Measurements from ENCODE around the gene ANAPC15. TPM values are rescaled to one million over a fixed set of nuclear protein-coding genes. Genes with fewer than 3 reads are reported as not detected.
A peak's percentile ranks its signal among the peaks of the same experiment; 100 is the strongest.

The ANAPC15 gene
- total RNA-seq, 1 experiment from 2014 or later: 65.6 TPM

- H3K36me3 ChIP-seq (ENCODE audit: control insufficient read depth in 1 of 2, insufficient read depth in 2 of 2, low read length in 2 of 2): no peaks in the 10 kb centered on the region
- no peaks in the 10 kb centered on the region for H3K9me2 ChIP-seq (ENCODE audit: insufficient read depth)
- TF ChIP-seq ZNF274 (IDR thresholded peaks at IDR 0.05; ENCODE audit: low read depth, low read length) (no peak), ATF3 (IDR thresholded peaks at IDR 0.05) (no peak), EGR1 (IDR thresholded peaks at IDR 0.05; ENCODE audit: low read depth) (no peak), EZH2phosphoT487 (IDR thresholded peaks at IDR 0.05; ENCODE audit: borderline replicate concordance) (no peak), POLR2AphosphoS5 (IDR thresholded peaks at IDR 0.05; ENCODE audit: low read depth, low read length) (no peak), TCF7L2 (IDR thresholded peaks at IDR 0.05; ENCODE audit: borderline replicate concordance, extremely low read depth, insufficient read depth, insufficient read length) (no peak), ELF1 (IDR thresholded peaks at IDR 0.05; ENCODE audit: borderline replicate concordance, low read depth) (no peak), REST (IDR thresholded peaks at IDR 0.05; ENCODE audit: low read depth) (no peak), JUND (IDR thresholded peaks at IDR 0.05) (no peak), POLR2A (IDR thresholded peaks at IDR 0.05; ENCODE audit: borderline replicate concordance, extremely low read depth, insufficient read depth, insufficient read length) (no peak), SIN3A (IDR thresholded peaks at IDR 0.05; ENCODE audit: low read depth) (no peak), RAD21 (IDR thresholded peaks at IDR 0.05; ENCODE audit: low read depth) (no peak), FOSL1 (IDR thresholded peaks at IDR 0.05; ENCODE audit: low read depth) (no peak)
- no peaks in the 10 kb centered on the region for H3K27me3 ChIP-seq (ENCODE audit: insufficient read depth, low read length)
- no peaks in the 10 kb centered on the region for H3K9me3 ChIP-seq (ENCODE audit: control insufficient read depth in 1 of 2, insufficient read depth in 1 of 2, low read depth in 1 of 2, low read length in 2 of 2)
- no peaks in the 10 kb centered on the region for H4K20me1 ChIP-seq (ENCODE audit: insufficient read depth)
- no peak overlapping the region for H2AFZ ChIP-seq (ENCODE audit: low read depth, low read length, poor library complexity, severe bottlenecking)
- H3K4me1 ChIP-seq (ENCODE audit: control insufficient read depth in 1 of 2, insufficient read depth in 2 of 2, low read length in 2 of 2): peaks cover 2 to 12% of the 10 kb centered on the region in 2 experiments; a peak in 3 of 4 replicates
- no peak for DNase-seq (ENCODE audit: low read depth, low spot score)
- no TSS peak for BruUV-seq (replicated peaks)
- ChIA-PET POLR2A (no interaction called here), CTCF (interaction anchor here (0.9 to 1.3 kb wide), 2 partner anchors 45 to 60 kb away, joined by 3 to 5 read pairs; no protein-coding TSS in a partner anchor), RAD21 (ENCODE audit: low non-redundant PET in 1 of 2, low total read pairs in 2 of 2, uncharacterized antibody in 2 of 2, unreplicated experiment in 2 of 2) (interaction anchor here in 1 of 2 experiments (1.2 kb wide), 1 partner anchor 60 kb away, joined by 3 read pairs; no protein-coding TSS in a partner anchor)
- intact Hi-C loops (cut with micrococcal nuclease): no loop called here
- ATAC-seq: peak; percentile 25; the same call in 1 of the 2 replicates
- no peak overlapping the region for H3K4me2 ChIP-seq (ENCODE audit: low read length)
- no peak overlapping the region for H3K27ac ChIP-seq (ENCODE audit: low read depth, low read length)
- H3K9ac ChIP-seq (ENCODE audit: low read length): no peak overlapping the region
- H3K4me3 ChIP-seq (replicated peaks in 1 of 2; ENCODE audit: low read depth in 1 of 2, low read length in 2 of 2): no peak overlapping the region
- no peaks in the 10 kb centered on the region for H3K79me2 ChIP-seq (ENCODE audit: insufficient read depth, low read length)
Observed at GRCh38 chr11:72085621-72086351, 26.7 kb downstream of the ANAPC15 start.

Measured in HCT116 (cell line).